Activated T-helper 1 cell treated with Interleukin-2 at 50 U/mL for 16 hours (primary cell): ENCODE data around the gene GRIK1.
"Not testable (repeated sequence)": the region's sequence is repeated elsewhere in the genome, so short reads cannot be mapped to it uniquely, and the experiment has no call there.

Source experiments
- DNase-seq: peaks from one replicate; pipeline ENCODE4 v3.0.0-alpha.2; 2020; ENCODE audit warnings: low read depth

GRIK1 gene

GRCh38 chr21:29939924-29940275 lies at the start of gene GRIK1:
GRIK1 (minus strand) TSS chr21:29939996.
- DNase-seq: no peak

- no peak for DNase-seq
Observed at GRCh38 chr21:29987762-29988161, 48.0 kb upstream of the GRIK1 start.

- DNase-seq: no peak
Observed at GRCh38 chr21:29985866-29986265, 46.1 kb upstream of the GRIK1 start.

GRCh38 chr21:29979043-29979442 lies 39.2 kb upstream of the GRIK1 start:
- no peak for DNase-seq

GRCh38 chr21:29975776-29976175 lies 36.0 kb upstream of the GRIK1 start:
- DNase-seq: no peak

GRCh38 chr21:29973258-29973657 lies 33.5 kb upstream of the GRIK1 start:
- no peak for DNase-seq

GRCh38 chr21:29961291-29962027 lies 21.7 kb upstream of the GRIK1 start:
- no peak for DNase-seq

- no peak for DNase-seq
Observed at GRCh38 chr21:29958551-29958950, 18.8 kb upstream of the GRIK1 start.

GRCh38 chr21:29958035-29958434 lies 18.2 kb upstream of the GRIK1 start:
- DNase-seq: not testable (repeated sequence)

GRCh38 chr21:29953690-29954089 lies 13.9 kb upstream of the GRIK1 start:
- no peak for DNase-seq

GRCh38 chr21:29953072-29953471 lies 13.3 kb upstream of the GRIK1 start:
- no peak for DNase-seq

GRCh38 chr21:29951911-29952310 lies 12.1 kb upstream of the GRIK1 start:
- no peak for DNase-seq

GRCh38 chr21:29949991-29950390 lies 10.2 kb upstream of the GRIK1 start:
- no peak for DNase-seq

- DNase-seq: no peak
Observed at GRCh38 chr21:29947119-29947518, 7.3 kb upstream of the GRIK1 start.

GRCh38 chr21:29943885-29944284 lies 4.1 kb upstream of the GRIK1 start:
- no peak for DNase-seq

- no peak for DNase-seq
Observed at GRCh38 chr21:29942034-29942433, 2.2 kb upstream of the GRIK1 start.

- no peak for DNase-seq
Observed at GRCh38 chr21:29940991-29941390, 1.2 kb upstream of the GRIK1 start.

GRCh38 chr21:29940361-29940760 lies 565 bp upstream of the GRIK1 start:
- DNase-seq: no peak

- no peak for DNase-seq
Observed at GRCh38 chr21:29939104-29939923, 482 bp downstream of the GRIK1 start.

GRCh38 chr21:29938776-29939103 lies 1.1 kb downstream of the GRIK1 start:
- no peak for DNase-seq

- DNase-seq: no peak
Observed at GRCh38 chr21:29933088-29933487, 6.7 kb downstream of the GRIK1 start.

GRCh38 chr21:29928537-29928936 lies 11.3 kb downstream of the GRIK1 start:
- DNase-seq: no peak

- DNase-seq: no peak
Observed at GRCh38 chr21:29920938-29921337, 18.9 kb downstream of the GRIK1 start.

GRCh38 chr21:29914326-29914725 lies 25.5 kb downstream of the GRIK1 start:
- no peak for DNase-seq
